Mesenchymal stem cell (in vitro differentiated cells and primary cell): Measurements from ENCODE around the gene RNF32.
"Not testable (repeated sequence)": the region's sequence is repeated elsewhere in the genome, so short reads cannot be mapped to it uniquely, and the experiment has no call there.

ENCODE experiments used
- DNase-seq: peaks from one replicate; pipeline ENCODE4 v3.0.0-alpha.2; 2013
- H2AFZ ChIP-seq: one replicate; pipeline ENCODE4 v1.6.1; 2013; ENCODE audit warnings: low read depth, mild to moderate bottlenecking, control low read depth, inconsistent platforms, low read length, moderate library complexity
- H2AK5ac ChIP-seq: 2 replicates; pipeline ENCODE4 v1.6.1; 2013; ENCODE audit warnings: low read length, moderate library complexity, mild to moderate bottlenecking, inconsistent platforms; ENCODE audit not compliant: severe bottlenecking
- H2BK120ac ChIP-seq: one replicate; pipeline ENCODE4 v1.6.1; 2013; ENCODE audit warnings: low read depth, mild to moderate bottlenecking, inconsistent platforms, low read length, moderate library complexity
- H2BK12ac ChIP-seq, 2 experiments: one replicate each; pipeline ENCODE4 v1.6.1; 2013; ENCODE audit warnings: inconsistent platforms in 2 of 2, low read length in 2 of 2, mild to moderate bottlenecking in 2 of 2, moderate library complexity in 2 of 2, control low read depth in 1 of 2
- H2BK15ac ChIP-seq: one replicate; pipeline ENCODE4 v1.6.1; 2013; ENCODE audit warnings: mild to moderate bottlenecking, low read depth, inconsistent platforms; ENCODE audit not compliant: poor library complexity, severe bottlenecking
- H2BK5ac ChIP-seq: 2 replicates; pipeline ENCODE4 v1.6.1; 2013; ENCODE audit warnings: low read depth, mild to moderate bottlenecking, low read length, control low read depth, inconsistent platforms; ENCODE audit not compliant: poor library complexity, severe bottlenecking
- H3K14ac ChIP-seq, 2 experiments: one replicate each; pipeline ENCODE4 v1.6.1; 2013; ENCODE audit warnings: inconsistent platforms in 2 of 2, low read length in 2 of 2, control low read depth in 1 of 2, mild to moderate bottlenecking in 1 of 2, moderate library complexity in 1 of 2
- H3K18ac ChIP-seq, 2 experiments: one replicate each; pipeline ENCODE4 v1.6.1; 2013; ENCODE audit warnings: inconsistent platforms in 2 of 2, low read length in 2 of 2, control low read depth in 1 of 2, low read depth in 1 of 2, mild to moderate bottlenecking in 1 of 2
- H3K23ac ChIP-seq, 2 experiments: one replicate each; pipeline ENCODE4 v1.6.1; 2013; ENCODE audit warnings: inconsistent platforms in 2 of 2, low read length in 2 of 2, mild to moderate bottlenecking in 2 of 2, moderate library complexity in 2 of 2, control low read depth in 1 of 2
- H3K27ac ChIP-seq: 2 replicates; pipeline ENCODE4 v1.5.1; 2013; ENCODE audit warnings: mild to moderate bottlenecking, moderate library complexity, low read length, control low read depth, inconsistent platforms; ENCODE audit not compliant: poor library complexity, severe bottlenecking
- H3K27me3 ChIP-seq, 2 experiments: 2 replicates each; pipeline versions ENCODE4 v1.6.1 to v1.7.0; 2013; ENCODE audit warnings: low read length in 2 of 2, mild to moderate bottlenecking in 2 of 2, moderate library complexity in 2 of 2, control low read depth in 1 of 2, inconsistent platforms in 1 of 2; ENCODE audit not compliant: control insufficient read depth in 1 of 2, insufficient read depth in 1 of 2
- H3K36me3 ChIP-seq, 2 experiments: 2 replicates each; pipeline versions ENCODE4 v1.6.1 to v1.7.0; 2013; ENCODE audit warnings: low read length in 2 of 2, control low read depth in 1 of 2, inconsistent platforms in 1 of 2, low read depth in 1 of 2, mild to moderate bottlenecking in 1 of 2; ENCODE audit not compliant: insufficient read depth in 2 of 2, control insufficient read depth in 1 of 2
- H3K4ac ChIP-seq, 2 experiments: one replicate each; pipeline ENCODE4 v1.6.1; 2013; ENCODE audit warnings: inconsistent platforms in 2 of 2, low read length in 2 of 2, mild to moderate bottlenecking in 2 of 2, moderate library complexity in 2 of 2, control low read depth in 1 of 2, low read depth in 1 of 2
- H3K4me1 ChIP-seq: 2 replicates; pipeline ENCODE4 v1.6.1; 2013; ENCODE audit warnings: low read depth, low read length, control low read depth; ENCODE audit not compliant: control insufficient read depth, insufficient read depth
- H3K4me2 ChIP-seq: 2 replicates; pipeline ENCODE4 v1.6.1; 2013; ENCODE audit warnings: low read length, mild to moderate bottlenecking, inconsistent platforms; ENCODE audit not compliant: poor library complexity, severe bottlenecking
- H3K4me3 ChIP-seq, 2 experiments: 2 replicates each; pipeline versions ENCODE4 v1.5.1 to v1.7.0; 2013; ENCODE audit warnings: low read length in 2 of 2, mild to moderate bottlenecking in 2 of 2, control low read depth in 1 of 2, low read depth in 1 of 2; ENCODE audit not compliant: insufficient read depth in 1 of 2
- H3K79me1 ChIP-seq: replicated peaks from 2 replicates; pipeline ENCODE4 v1.6.1; 2013; ENCODE audit warnings: mild to moderate bottlenecking, control low read depth, low read length, inconsistent platforms; ENCODE audit not compliant: poor library complexity, severe bottlenecking
- H3K9ac ChIP-seq: 2 replicates; pipeline ENCODE4 v1.7.0; 2013; ENCODE audit warnings: mild to moderate bottlenecking, low read length, moderate library complexity
- H3K9me3 ChIP-seq: 2 replicates; pipeline ENCODE4 v1.7.0; 2013; ENCODE audit warnings: mild to moderate bottlenecking, low read length; ENCODE audit not compliant: control insufficient read depth
- H4K8ac ChIP-seq: one replicate; pipeline ENCODE4 v1.6.1; 2013; ENCODE audit warnings: inconsistent platforms, mild to moderate bottlenecking, low read length, moderate library complexity
- H4K91ac ChIP-seq: one replicate; pipeline ENCODE4 v1.6.1; 2013; ENCODE audit warnings: mild to moderate bottlenecking, low read length, inconsistent platforms
- WGBS: methylation state at CpG from one replicate; pipeline ENCODE4 v1.1.7; 2013; ENCODE audit warnings: mixed read lengths; 5-methylcytosine and 5-hydroxymethylcytosine counted together

The RNF32 gene

GRCh38 chr7:156693627-156694026 lies 53.1 kb downstream of the RNF32 start:
- Histone ChIP-seq H2AK5ac (no peak overlapping the region), H3K9ac (no peak overlapping the region), H3K79me1 (peaks cover 5% of the 10 kb centered on the region), H3K18ac (no peak overlapping the region), H3K4me1 (no peaks in the 10 kb centered on the region), H3K23ac (no peak overlapping the region), H2BK12ac (no peak overlapping the region), H3K27ac (no peak overlapping the region), H3K9me3 (peaks cover 8% of the 10 kb centered on the region), H3K14ac (no peak overlapping the region), H2AFZ (no peak overlapping the region), H3K4me3 (no peak overlapping the region), H4K8ac (no peak overlapping the region), H2BK5ac (no peak overlapping the region), H4K91ac (no peak overlapping the region), H2BK120ac (no peak overlapping the region), H2BK15ac (no peak overlapping the region), H3K4me2 (no peak overlapping the region), H3K27me3 (no peaks in the 10 kb centered on the region), H3K4ac (no peak overlapping the region), H3K36me3 (no peaks in the 10 kb centered on the region)
- DNase-seq, result no peak
- WGBS, result 95% methylated on average over 3 of the region's 3 CpGs

- not testable (repeated sequence) for H3K23ac ChIP-seq, H2BK120ac ChIP-seq, H2AFZ ChIP-seq, H2BK15ac ChIP-seq, H3K4me2 ChIP-seq, H4K8ac ChIP-seq, H4K91ac ChIP-seq, H3K27ac ChIP-seq, H3K36me3 ChIP-seq, H3K4ac ChIP-seq, H2AK5ac ChIP-seq, DNase-seq, H3K9me3 ChIP-seq, H2BK5ac ChIP-seq, H2BK12ac ChIP-seq, H3K79me1 ChIP-seq, H3K9ac ChIP-seq, H3K4me3 ChIP-seq, H3K14ac ChIP-seq, H3K18ac ChIP-seq, H3K27me3 ChIP-seq, H3K4me1 ChIP-seq
- WGBS, result 85% methylated on average over 9 of the region's 9 CpGs
Measured at GRCh38 chr7:156697283-156697682, 56.7 kb downstream of the RNF32 start.

- not testable (repeated sequence) for H3K4ac ChIP-seq, H3K4me3 ChIP-seq, H2AFZ ChIP-seq, H3K79me1 ChIP-seq, H2BK15ac ChIP-seq, H3K27ac ChIP-seq, H2BK12ac ChIP-seq, H2BK120ac ChIP-seq, H3K14ac ChIP-seq, H3K9ac ChIP-seq, H3K36me3 ChIP-seq, H3K18ac ChIP-seq, DNase-seq, H3K4me1 ChIP-seq, H4K91ac ChIP-seq, H3K23ac ChIP-seq, H2AK5ac ChIP-seq, H3K27me3 ChIP-seq, H3K4me2 ChIP-seq, H4K8ac ChIP-seq, H2BK5ac ChIP-seq, H3K9me3 ChIP-seq
- 96% methylated on average over 4 of the region's 4 CpGs for WGBS
Measured at GRCh38 chr7:156698512-156698911, 57.9 kb downstream of the RNF32 start.

- H3K18ac ChIP-seq, H2AK5ac ChIP-seq, H3K4me1 ChIP-seq, H3K27me3 ChIP-seq, H3K9ac ChIP-seq, H3K27ac ChIP-seq, H2AFZ ChIP-seq, H2BK12ac ChIP-seq, H4K91ac ChIP-seq, H3K14ac ChIP-seq, H3K4me2 ChIP-seq, H2BK120ac ChIP-seq, H3K4ac ChIP-seq, H4K8ac ChIP-seq, DNase-seq, H2BK5ac ChIP-seq, H3K4me3 ChIP-seq, H3K23ac ChIP-seq, H2BK15ac ChIP-seq, H3K79me1 ChIP-seq, H3K9me3 ChIP-seq, H3K36me3 ChIP-seq: not testable (repeated sequence)
- no CpG with 5 or more reads among the region's 1 CpG for WGBS
Measured at GRCh38 chr7:156701787-156702186, 61.2 kb downstream of the RNF32 start.
